Suprapubic skin (tissue), 4 donors: Measurements from ENCODE around the gene NR3C2. TPM values are rescaled to one million over a fixed set of nuclear protein-coding genes. Genes with fewer than 3 reads are reported as not detected.

Experiments used
- DNase-seq, 2 donors: peaks; one replicate each; pipeline ENCODE4 v3.0.0-alpha.2; 2019; ENCODE audit warnings: low spot score in 2 of 2
- H3K27ac ChIP-seq: fragments of 200-600 bp; sonication (generic); one replicate; pipeline ENCODE4 v1.5.1; 2019
- H3K27me3 ChIP-seq: fragments of 200-600 bp; sonication (generic); one replicate; pipeline ENCODE4 v1.5.1; 2019
- H3K36me3 ChIP-seq: fragments of 200-600 bp; sonication (generic); one replicate; pipeline ENCODE4 v1.5.1; 2019
- H3K4me1 ChIP-seq: fragments of 200-600 bp; sonication (generic); one replicate; pipeline ENCODE4 v1.5.1; 2019
- H3K4me3 ChIP-seq: fragments of 200-600 bp; sonication (generic); one replicate; pipeline ENCODE4 v1.5.1; 2019; ENCODE audit warnings: mild to moderate bottlenecking
- H3K9me3 ChIP-seq: fragments of 200-600 bp; sonication (generic); one replicate; pipeline ENCODE4 v1.5.1; 2019
- EP300 ChIP-seq: sonication (generic); formaldehyde crosslinking; IDR thresholded peaks from one replicate; pipeline ENCODE4 v1.6.1; 2017; ENCODE audit warnings: antibody characterized with exemption
- POLR2A ChIP-seq, 2 donors: fragments of 450-650 bp; IDR thresholded peaks; one replicate each; pipeline ENCODE4 v1.6.1; 2017; ENCODE audit warnings: antibody characterized with exemption in 2 of 2, mild to moderate bottlenecking in 2 of 2, moderate library complexity in 2 of 2
- POLR2AphosphoS5 ChIP-seq, 3 donors: sonication (generic); formaldehyde crosslinking; IDR thresholded peaks; one replicate each; pipeline ENCODE4 v1.6.1; 2017; ENCODE audit warnings: antibody characterized with exemption in 3 of 3
- WGBS: methylation state at CpG from one replicate; pipeline ENCODE4 v1.1.5; 2018; 5-methylcytosine and 5-hydroxymethylcytosine counted together
- total RNA-seq, 4 donors: library from RNA; depleted of rRNA; stranded (reverse); fragments of >200 nt; gene quantifications; one replicate each; pipeline ENCODE4 v1.1.0, GENCODE V29; 2016
- TF ChIP-seq, protein P1 (sequence below), 2 donors: fragments of 200-600 bp in 1 of 2; fragments of 450-650 bp in 1 of 2; sonication (generic) in 1 of 2; IDR thresholded peaks; one replicate each; pipeline ENCODE4 v1.5.1; 2016 to 2019; ENCODE audit warnings: antibody characterized with exemption in 2 of 2, mild to moderate bottlenecking in 1 of 2, moderate library complexity in 1 of 2

NR3C2 gene
- total RNA-seq, 4 donors from 2014 or later: 7.3 to 12.1 (median 11.0) TPM

DNA sequence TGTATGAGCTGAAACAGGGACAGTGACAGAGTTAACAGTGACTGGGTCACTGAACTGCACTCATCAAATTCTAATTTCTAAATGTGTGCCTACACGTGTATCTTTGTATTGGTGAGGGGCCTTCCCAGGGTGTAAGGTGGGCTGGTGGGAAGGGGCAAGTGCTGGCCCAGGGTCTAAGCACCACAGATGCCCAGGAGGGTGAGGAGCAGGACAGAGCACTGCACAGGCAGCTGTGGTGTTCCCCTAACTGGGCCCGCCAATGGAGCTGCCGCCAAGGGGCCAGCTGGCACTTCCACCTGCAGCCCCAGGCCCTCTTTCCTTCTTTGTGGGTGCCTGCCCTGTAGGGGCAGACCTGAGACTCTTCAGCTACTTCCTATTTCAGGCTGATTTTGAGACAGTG is 360.5 kb downstream of the NR3C2 start:
- H3K36me3 ChIP-seq: peaks cover 29% of the 10 kb centered on the region
- H3K27me3 ChIP-seq: no peaks in the 10 kb centered on the region
- WGBS: 100% methylated on average over 3 of the region's 3 CpGs
- H3K27ac ChIP-seq: no peak overlapping the region
- no peak overlapping the region for H3K4me3 ChIP-seq
- H3K9me3 ChIP-seq: no peaks in the 10 kb centered on the region
- TF ChIP-seq POLR2AphosphoS5 (IDR thresholded peaks at IDR 0.05) (no peak), POLR2A (IDR thresholded peaks at IDR 0.05) (no peak), EP300 (no peak)
- TF ChIP-seq, protein P1, sequence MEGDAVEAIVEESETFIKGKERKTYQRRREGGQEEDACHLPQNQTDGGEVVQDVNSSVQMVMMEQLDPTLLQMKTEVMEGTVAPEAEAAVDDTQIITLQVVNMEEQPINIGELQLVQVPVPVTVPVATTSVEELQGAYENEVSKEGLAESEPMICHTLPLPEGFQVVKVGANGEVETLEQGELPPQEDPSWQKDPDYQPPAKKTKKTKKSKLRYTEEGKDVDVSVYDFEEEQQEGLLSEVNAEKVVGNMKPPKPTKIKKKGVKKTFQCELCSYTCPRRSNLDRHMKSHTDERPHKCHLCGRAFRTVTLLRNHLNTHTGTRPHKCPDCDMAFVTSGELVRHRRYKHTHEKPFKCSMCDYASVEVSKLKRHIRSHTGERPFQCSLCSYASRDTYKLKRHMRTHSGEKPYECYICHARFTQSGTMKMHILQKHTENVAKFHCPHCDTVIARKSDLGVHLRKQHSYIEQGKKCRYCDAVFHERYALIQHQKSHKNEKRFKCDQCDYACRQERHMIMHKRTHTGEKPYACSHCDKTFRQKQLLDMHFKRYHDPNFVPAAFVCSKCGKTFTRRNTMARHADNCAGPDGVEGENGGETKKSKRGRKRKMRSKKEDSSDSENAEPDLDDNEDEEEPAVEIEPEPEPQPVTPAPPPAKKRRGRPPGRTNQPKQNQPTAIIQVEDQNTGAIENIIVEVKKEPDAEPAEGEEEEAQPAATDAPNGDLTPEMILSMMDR (IDR thresholded peaks at IDR 0.05): no peak
- H3K4me1 ChIP-seq: no peaks in the 10 kb centered on the region
- DNase-seq: no peak

DNA sequence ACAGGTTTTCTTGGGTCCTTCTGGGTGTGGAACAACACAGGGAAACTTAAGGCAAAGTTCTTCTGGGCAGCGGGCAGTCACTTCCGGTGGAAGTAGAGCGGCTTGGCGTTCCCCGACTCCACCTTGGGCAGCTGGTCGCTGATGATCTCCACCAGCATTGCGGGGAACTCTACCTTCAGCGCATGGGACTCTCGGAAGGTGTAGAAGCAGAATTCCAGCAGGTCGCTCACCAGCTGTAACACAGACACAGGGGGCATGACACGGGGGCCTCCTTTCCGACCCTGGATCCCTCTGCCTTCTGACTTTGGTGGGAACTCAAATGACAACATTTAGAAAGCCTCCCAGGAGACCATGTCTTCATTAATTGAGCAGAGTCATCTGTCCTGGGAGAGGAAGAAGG is 360.9 kb downstream of the NR3C2 start:
- no peaks in the 10 kb centered on the region for H3K9me3 ChIP-seq
- no peak for DNase-seq
- H3K36me3 ChIP-seq: peaks cover 33% of the 10 kb centered on the region
- WGBS: 97% methylated on average over 12 of the region's 12 CpGs
- H3K4me3 ChIP-seq: no peak overlapping the region
- no peaks in the 10 kb centered on the region for H3K27me3 ChIP-seq
- H3K4me1 ChIP-seq: no peaks in the 10 kb centered on the region
- H3K27ac ChIP-seq: no peak overlapping the region
- TF ChIP-seq, protein P1 (IDR thresholded peaks at IDR 0.05): no peak
- TF ChIP-seq EP300 (no peak), POLR2AphosphoS5 (IDR thresholded peaks at IDR 0.05) (no peak), POLR2A (IDR thresholded peaks at IDR 0.05) (no peak)

DNA sequence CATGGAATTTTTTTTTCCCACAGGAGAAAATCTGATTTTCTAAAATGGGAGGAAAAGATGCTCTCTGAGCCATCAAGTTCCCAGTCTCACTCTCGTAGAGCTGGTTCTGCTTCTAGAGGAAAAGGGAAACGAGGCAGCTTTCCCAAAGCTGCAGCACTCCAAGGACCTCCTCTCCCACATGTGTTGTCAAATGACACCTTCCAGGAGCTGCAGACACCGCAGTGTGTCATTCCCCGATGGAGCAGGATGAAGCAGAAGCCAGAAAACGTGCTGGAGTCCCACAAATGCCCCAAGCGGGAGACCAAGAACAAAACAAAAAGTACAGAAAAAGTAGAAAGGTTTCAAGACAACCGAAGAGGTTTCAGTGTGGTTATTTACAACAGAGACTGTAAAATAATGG is 362.3 kb downstream of the NR3C2 start:
- peaks cover 45% of the 10 kb centered on the region for H3K36me3 ChIP-seq
- no peak for DNase-seq
- peaks cover 7% of the 10 kb centered on the region for H3K9me3 ChIP-seq
- no peak overlapping the region for H3K27ac ChIP-seq
- TF ChIP-seq EP300 (no peak), POLR2AphosphoS5 (IDR thresholded peaks at IDR 0.05) (no peak), POLR2A (IDR thresholded peaks at IDR 0.05) (no peak)
- TF ChIP-seq, protein P1 (IDR thresholded peaks at IDR 0.05): no peak
- 87% methylated on average over 7 of the region's 7 CpGs for WGBS
- H3K27me3 ChIP-seq: no peaks in the 10 kb centered on the region
- no peak overlapping the region for H3K4me3 ChIP-seq
- H3K4me1 ChIP-seq: no peaks in the 10 kb centered on the region

DNA sequence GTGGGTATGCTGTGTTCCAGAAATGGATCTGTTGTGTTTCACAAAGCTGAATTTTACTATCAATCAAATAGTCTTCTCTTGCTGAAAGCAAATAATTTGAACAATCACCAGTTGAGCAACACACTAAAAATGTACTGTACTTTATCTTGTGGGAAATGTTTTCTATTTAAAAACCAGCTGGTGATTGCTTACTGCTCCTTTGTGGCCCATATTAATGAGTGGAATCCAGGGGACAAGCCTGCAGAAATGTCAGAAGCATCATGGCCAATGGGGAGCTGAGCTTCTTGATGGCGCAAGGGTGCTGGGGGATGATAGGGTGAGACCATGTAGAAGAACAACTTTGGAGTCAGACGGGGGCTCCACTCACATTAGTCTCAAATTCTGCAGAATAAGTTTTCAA is 364.2 kb downstream of the NR3C2 start:
- Histone ChIP-seq H3K36me3 (peaks cover 64% of the 10 kb centered on the region), H3K9me3 (peaks cover 7% of the 10 kb centered on the region), H3K27me3 (no peaks in the 10 kb centered on the region), H3K4me1 (no peaks in the 10 kb centered on the region), H3K27ac (no peak overlapping the region), H3K4me3 (no peak overlapping the region)
- no peak for DNase-seq
- TF ChIP-seq, protein P1 (IDR thresholded peaks at IDR 0.05): no peak
- TF ChIP-seq POLR2A (IDR thresholded peaks at IDR 0.05): no peak
- no peak for TF ChIP-seq POLR2AphosphoS5 (IDR thresholded peaks at IDR 0.05)
- TF ChIP-seq EP300: no peak
- WGBS: 98% methylated on average over 2 of the region's 2 CpGs

DNA sequence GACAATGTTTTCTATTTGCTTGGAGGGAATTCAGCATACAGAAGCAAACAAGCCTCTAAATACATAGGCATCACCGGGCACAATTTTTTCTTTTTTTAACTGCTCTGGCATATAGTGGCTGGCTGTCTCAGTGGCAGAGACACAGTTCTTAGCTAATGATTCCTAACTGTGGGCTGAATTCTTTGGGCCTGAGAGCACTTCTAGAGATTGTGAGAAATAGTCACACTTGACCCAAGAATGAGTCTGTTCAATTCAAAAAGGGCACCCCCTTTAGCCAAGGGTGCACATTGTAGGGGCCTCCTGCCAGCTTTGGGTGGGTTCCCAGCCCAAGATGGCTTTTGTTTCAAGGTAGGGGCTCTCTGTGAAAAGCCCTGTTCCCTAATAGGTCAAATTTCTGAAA is 364.6 kb downstream of the NR3C2 start:
- TF ChIP-seq EP300 (no peak), POLR2AphosphoS5 (IDR thresholded peaks at IDR 0.05) (no peak), POLR2A (IDR thresholded peaks at IDR 0.05) (no peak)
- TF ChIP-seq, protein P1 (IDR thresholded peaks at IDR 0.05): no peak
- Histone ChIP-seq H3K4me3 (no peak overlapping the region), H3K9me3 (peaks cover 7% of the 10 kb centered on the region), H3K27me3 (no peaks in the 10 kb centered on the region), H3K27ac (no peak overlapping the region), H3K36me3 (peaks cover 66% of the 10 kb centered on the region), H3K4me1 (no peaks in the 10 kb centered on the region)
- no peak for DNase-seq
- WGBS: 81% methylated on average over 1 of the region's 1 CpG
